22Rv1 (cell line): ENCODE data around the gene TREML2.

Experiments used
- CTCF ChIP-seq: fragments of 450-650 bp; IDR thresholded peaks from 2 replicates; pipeline ENCODE4 v1.5.1; 2017; ENCODE audit warnings: mild to moderate bottlenecking
- ZFX ChIP-seq: fragments of 450-650 bp; IDR thresholded peaks from 2 replicates; pipeline ENCODE4 v1.6.1; 2017; ENCODE audit warnings: antibody characterized with exemption, borderline replicate concordance

- no peak for TF ChIP-seq CTCF
- no peak for TF ChIP-seq ZFX
Observed at GRCh38 chr6:41197234-41197633, 3.7 kb downstream of the TREML2 start.
